GM15510 (cell line): ENCODE data around the gene GAL.

Source experiments
- POLR2A ChIP-seq: IDR thresholded peaks from 3 replicates; pipeline ENCODE4 v1.6.1; 2011; ENCODE audit warnings: borderline replicate concordance; ENCODE audit not compliant: insufficient read length; ENCODE audit errors: extremely low read depth

Gene GAL

DNA sequence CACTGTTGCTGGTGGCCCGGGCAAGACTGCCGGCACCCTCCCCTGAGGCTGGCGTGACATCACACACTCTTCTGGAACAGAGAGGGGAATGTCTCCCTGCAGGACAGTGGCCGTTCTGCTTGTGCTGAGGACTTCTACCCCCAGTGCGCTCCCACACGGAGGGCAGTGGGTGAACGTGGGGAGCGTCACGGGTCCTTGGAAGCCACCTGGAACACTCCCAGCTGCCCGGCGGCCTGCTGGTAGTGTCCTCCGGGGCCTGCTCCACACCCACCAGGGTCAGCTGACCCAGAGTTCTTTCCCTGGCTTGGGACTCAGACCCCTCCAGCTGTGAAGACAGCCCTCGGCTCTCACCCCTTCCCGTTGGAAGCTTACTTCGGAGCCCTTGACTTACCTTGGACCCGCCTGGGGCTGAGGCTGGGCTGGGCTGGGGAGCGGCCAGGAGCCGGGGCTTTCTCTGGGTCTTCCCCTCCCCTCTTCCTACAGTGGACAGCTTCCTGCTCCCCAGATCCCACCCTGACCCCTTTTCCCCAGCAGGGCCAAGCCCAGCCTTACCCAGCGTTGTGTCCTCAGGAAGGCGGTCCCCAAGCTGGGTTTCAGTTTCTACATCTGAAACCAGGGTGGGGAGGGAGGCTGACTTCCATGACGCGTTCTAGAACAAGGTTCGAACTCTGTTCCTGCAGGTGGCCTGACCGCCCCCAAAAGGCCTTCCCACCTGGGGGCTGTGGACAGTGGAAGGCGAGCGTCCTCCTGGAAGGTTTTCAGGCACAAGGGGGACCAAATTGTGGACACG, 14.8 kb upstream of the GAL start:
- TF ChIP-seq POLR2A, result no peak

DNA sequence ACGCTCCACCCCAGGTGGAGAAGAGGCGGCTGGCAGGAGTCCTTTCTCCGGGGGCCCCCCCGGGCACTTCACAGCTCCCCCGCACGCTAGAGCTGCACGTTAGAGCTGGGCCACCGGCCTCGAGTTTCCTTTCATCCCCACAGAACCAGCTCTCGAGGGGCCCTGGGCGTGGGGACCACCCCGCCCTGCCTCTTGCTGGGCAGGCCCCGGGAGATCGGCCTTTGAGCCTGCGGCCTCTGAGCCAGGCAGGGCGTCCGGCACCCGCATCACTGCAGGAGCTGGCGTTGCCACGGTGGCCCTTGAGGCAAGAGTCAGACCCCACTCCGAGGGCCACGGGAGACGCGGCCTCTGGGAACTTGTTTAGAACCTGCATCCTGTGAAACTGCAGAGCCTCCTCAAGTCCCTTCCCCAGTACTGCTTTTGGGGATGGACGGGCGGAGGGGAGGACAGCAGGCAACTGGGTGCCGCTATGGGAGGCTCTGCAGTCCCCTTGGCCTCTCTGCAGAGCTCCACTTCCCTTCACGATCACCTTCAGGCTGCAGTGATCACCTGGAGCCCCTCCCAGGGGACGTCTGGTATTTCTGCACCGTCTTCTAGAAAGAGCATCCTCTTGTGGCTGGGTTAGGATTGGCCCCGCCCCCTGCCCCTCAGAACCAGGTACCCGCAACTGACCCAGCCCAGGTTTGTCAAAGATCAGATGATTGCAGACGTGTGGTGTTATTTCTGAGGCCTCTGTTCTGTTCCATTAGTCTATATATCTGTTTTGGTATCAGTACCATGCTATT, 13.9 kb upstream of the GAL start:
- TF ChIP-seq POLR2A, result no peak

DNA sequence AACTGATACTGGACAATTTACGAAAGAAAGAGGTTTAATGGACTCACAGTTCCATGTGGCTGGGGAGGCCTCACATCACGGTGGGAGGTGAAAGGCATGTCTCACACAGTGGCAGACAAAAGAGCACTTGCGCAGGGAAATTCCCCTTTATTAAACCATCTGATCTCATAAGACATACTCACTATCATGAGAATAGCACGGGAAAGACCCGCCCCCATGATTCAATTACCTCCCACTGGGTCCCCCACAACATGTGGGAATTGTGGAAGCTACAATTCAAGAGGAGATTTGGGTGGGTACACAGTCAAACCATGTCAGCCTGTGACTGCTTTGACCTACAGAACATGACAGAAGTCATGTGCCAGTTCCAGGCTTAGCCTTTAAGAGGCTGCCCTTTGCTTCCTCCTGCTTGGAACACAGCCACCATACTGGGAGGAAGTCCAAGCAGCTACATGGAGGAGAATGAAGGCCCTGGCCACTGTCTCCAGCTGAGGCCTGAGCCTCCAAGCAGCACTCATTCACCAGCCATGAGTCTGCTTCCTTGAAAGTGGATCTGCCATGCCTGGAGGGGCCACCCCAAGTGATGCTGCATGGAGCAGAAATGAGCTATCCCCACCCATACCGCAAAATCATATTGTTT, 10.9 kb upstream of the GAL start:
- TF ChIP-seq POLR2A, result no peak

DNA sequence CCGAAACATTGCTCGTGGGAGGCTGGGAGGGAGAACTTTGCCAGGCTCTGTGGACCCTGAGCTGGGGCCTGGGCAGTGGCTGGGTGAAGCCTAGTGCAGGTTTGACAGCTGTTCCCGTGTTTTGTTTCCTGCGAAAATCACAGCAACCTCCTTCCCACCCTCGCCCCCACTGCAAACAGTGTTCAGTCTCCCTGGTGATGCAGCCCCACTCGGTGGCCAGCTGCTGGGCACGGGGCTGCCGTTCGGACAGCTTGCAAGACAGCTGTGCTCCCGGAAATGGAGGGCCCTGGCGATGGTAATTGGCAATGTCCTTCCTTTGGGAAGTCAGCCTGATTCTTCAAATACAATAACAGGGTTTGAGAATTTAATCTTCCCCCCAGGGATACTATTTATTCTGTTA, 10.4 kb upstream of the GAL start:
- TF ChIP-seq POLR2A, result no peak

DNA sequence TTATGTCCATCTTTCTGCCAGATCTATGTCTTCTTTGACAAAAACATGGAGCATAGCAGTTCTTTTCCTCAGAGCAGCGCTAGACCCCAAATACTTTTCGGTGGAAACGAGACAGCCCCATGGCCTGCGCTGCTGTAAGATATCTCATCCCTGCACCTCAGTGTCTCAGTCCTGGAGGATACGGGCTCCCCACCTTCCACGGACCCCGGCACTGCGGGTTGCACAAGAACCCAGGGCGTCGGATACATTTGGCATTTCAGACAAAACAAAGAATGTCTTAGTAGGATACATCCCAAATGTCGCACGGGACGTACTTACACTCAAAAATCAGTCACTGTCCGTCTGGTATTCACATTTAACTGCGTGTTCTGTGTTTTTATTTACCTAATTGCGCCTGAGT, 9.9 kb upstream of the GAL start:
- TF ChIP-seq POLR2A, result no peak

DNA sequence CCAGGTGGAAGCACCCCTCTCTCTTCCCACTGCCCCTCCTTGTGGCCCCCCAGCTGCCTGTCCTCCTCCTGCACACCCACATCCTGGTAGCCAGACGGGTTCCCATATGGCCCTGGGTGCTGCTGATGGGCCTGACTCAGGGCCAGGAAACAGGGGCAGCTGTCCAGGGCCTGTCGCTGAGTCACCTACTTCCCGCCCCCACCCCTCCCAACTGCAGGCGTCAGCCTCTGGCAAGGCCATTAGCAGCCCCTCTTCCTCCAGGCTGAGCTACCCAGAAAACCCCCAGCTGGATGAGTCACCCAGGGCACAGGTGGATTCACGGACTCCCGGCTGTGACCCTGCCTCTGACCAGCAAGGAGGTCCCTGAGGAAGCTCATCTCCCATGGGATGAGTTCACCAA, 6.9 kb upstream of the GAL start:
- no peak for TF ChIP-seq POLR2A

DNA sequence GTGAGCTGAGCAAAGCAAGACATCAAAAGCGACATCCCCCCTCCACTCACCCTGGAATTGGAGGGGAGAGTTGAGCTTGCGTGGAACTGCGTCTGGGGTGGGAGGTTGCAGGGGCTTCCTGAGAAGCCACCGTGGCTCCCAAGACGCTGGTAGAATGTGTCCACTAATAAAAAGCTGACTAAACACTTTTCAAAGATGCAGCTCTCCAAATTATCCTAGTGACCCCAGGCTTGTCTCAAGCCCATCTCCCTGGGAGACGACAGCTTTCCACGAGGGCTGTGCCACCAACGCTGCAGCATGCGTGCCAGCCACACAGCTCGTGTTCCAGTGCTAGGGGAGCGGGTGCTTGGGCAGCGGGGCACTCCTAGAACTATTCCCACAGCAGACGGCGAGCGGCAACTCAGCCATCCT, 6.3 kb upstream of the GAL start:
- TF ChIP-seq POLR2A, result no peak

DNA sequence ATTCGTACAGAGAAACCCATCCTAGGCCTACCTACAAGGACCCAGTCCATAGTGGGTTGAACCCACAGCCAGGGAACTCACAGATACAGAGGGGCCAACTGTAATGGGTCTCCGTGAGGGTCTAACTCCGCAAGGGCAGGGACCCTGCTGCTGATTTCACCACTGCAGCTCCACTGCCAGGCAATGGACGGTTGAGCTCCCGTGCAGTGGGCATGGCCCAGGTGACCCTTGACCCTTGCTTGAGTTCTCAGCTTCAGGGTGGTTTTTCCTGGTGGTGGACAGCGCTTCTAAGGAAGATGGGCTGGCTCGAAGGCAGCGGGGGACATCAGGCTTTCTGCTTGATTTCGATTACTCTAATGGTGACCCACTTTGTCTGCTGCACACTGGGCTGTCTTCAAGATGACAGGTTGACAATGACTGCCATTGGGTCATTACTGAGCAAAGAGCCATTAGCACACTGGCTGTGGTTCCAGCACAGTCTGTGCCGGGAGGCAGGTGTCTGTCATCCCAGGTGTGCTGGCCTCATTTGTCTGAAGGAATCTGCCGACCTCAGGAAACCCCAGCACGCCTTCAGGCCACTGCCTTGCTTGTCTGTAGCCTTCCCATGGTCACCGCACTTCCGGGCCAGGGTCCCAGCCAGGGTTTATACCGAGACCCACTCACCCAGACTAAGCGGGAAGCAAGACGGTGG, 3.7 kb upstream of the GAL start:
- TF ChIP-seq POLR2A, result no peak

DNA sequence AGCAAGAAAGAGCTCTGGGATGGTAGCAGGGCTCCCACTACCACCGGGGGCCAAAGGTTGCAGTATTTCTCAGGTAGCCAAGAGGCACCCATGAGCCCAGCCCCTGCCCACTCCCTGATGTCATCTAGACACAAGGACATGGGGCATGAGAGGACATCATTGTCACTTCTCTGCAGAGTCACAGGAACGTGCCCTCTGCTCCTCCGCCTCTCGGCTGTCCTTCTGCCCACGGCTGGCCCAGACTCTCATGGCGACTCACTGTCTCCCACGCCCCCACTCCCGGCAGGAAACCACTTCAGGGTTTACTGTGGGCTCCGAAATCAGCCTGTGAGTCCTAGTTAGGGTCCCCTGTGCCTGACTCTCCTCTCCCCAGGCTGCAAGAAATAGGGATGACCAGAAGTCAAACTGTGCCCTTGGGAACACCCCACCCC, 1.8 kb upstream of the GAL start:
- no peak for TF ChIP-seq POLR2A

DNA sequence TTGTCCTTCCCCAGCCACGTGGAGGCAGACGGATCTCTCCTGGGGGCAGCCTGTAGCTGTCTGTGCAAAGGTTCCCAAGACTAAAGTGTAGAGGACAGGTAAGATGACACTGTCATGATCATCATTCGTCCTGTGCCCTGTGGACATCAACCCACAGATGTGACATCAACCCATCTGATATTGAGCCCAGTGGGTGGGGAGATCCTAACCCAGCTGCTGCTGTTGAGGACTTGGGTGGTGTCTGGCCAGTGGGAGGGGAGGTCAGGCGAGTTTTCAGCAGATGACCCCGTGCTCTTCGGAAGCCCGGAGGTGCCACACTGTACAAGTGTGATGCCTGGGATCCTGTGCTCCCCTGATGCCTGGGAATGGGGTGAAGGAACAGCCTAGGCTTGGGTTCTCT, 1.2 kb upstream of the GAL start:
- TF ChIP-seq POLR2A, result no peak

DNA sequence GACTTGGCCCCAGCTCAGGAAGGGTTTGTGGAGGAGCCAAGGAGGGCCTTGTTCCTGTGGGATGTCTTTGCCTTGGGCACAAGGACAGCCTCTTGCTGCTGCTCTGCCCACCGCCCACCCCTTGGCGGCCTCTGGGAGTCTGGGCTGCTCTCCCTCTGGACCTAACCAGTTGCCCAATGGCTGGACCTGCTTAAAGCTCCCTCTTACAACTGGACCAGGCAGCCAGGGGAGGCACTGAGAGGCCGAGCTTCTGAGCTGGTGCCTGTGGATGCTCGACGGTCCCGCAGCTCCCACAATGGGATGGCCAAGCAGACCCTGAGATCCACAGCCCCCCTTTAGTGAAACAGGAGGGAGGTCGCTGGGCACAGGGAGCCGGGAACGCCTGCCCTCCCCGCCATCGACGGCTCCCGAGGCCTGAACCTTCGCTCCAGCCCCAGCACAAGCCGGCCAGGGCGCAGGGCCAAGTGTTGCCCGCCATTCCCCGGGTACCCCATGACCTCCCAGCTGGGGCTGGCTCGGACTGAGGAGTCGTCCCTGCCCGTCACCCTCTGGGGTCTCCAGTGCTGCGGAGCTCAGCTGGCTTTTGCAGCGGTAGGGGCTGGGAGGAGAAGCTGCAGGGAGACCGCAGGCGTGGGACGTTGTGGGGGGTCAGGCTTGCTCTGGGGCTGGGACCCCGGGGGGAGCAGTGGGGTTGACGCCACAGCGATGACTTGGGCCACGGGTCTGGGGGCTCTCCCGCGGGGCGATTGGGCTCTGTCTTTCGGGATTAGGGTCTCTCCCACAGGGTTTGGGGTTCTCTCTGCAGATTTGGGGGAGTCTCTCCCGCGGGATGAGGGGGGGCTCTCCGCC, 584 bp upstream of the GAL start:
- TF ChIP-seq POLR2A, result no peak

DNA sequence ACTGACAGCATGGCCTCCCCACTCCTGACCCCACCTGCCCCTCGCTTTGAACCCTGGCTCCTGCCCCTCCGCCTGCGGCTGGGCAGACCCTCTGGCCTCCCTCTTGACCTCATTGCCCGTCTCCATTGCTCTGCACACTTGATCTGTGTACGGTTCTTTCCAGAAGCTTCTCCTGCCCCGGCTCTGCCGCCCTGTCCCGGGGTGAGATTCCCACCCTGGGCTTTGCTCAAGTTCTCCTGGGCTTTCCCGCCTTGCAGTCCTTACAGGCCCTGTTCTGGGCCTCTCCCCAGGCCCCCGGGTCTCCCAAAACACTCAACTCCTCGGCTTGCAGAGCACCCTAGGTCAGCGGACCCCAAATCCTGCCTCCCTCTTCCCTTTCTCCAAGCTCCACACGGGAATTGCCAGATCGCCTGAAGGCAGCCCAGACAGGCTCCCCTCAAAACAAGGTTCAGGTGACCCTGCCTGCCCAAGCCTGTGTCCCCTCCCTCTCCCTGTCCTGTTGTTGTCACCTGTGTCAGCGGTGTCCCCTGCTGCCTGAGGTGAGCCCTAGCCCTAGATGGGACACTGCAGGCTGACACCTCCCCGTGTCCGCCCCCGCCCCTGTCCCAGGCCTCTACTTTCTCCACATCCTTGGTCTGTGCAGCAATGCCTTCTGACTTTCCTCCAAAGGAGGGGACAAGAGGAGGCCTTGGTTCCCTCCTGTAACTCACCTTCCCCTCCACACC, 1.5 kb downstream of the GAL start:
- TF ChIP-seq POLR2A, result no peak

DNA sequence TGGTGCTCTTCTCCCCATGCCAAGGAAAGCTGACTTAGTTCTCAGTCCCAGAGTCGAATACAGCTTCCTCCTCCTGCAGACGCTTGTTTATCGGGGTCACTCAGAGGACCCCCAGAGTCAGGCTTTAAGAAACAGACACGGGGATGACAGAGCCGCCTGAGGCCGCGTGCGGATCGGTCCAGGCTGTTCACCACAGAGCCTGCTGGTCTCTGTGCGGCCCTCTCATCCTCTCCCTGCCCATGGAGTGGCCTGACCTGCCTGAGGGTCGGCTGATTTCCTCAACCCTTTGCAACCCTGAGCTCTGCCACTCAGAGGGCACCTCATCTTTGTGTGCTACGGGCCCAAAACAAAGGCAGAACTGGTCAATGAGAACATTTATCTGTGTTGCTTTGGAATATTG, 2.1 kb downstream of the GAL start:
- no peak for TF ChIP-seq POLR2A

DNA sequence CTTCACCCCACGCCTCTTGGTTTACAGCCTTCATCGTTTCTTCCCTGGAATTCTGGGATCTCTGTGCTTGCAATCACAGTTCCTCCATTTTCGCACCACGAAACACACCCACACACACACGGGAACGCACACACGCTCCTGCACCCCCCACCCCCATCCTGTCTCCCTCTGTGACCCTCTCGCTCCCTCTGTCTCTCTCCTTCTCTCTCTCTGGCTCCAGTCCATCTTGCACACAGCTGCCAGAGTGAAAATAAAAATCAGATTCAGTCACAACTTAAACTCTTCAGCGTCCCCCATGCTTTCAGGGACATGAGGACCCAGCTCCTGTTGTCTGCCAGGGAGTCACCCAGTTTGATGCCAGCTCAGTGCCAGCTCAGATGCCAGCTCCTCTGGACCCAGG, 3.0 kb downstream of the GAL start:
- no peak for TF ChIP-seq POLR2A

DNA sequence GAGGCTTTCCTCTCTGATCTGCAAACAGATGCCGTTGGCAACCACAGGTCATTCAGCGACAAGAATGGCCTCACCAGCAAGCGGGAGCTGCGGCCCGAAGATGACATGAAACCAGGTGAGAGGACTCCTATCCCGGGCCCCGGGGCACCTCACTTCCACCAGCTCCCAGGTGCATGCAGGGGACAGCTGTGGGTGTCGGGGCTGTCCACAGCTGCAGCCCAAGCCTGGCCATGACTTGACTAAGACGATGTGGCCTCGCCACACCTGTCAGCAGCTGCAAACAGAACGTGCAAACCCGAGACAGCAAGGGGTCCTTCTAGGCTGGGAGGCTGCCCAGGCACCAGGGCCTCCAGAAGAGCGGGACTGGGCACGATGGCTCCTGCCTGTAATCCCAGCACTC, 3.6 kb downstream of the GAL start:
- no peak for TF ChIP-seq POLR2A
